Stimulated activated CD4-positive, alpha-beta T cell treated with anti-CD3 and anti-CD28 coated beads, Interleukin-4, amount 100 ng/mL, for 4 hours (primary cell): Measurements from ENCODE around the gene HEMGN.
"Not testable (repeated sequence)": the region's sequence is repeated elsewhere in the genome, so short reads cannot be mapped to it uniquely, and the experiment has no call there.

Experiments
- DNase-seq, 2 experiments: peaks; one replicate each; pipeline ENCODE4 v3.0.0-alpha.2; 2020

Gene HEMGN, protein sequence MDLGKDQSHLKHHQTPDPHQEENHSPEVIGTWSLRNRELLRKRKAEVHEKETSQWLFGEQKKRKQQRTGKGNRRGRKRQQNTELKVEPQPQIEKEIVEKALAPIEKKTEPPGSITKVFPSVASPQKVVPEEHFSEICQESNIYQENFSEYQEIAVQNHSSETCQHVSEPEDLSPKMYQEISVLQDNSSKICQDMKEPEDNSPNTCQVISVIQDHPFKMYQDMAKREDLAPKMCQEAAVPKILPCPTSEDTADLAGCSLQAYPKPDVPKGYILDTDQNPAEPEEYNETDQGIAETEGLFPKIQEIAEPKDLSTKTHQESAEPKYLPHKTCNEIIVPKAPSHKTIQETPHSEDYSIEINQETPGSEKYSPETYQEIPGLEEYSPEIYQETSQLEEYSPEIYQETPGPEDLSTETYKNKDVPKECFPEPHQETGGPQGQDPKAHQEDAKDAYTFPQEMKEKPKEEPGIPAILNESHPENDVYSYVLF

DNA sequence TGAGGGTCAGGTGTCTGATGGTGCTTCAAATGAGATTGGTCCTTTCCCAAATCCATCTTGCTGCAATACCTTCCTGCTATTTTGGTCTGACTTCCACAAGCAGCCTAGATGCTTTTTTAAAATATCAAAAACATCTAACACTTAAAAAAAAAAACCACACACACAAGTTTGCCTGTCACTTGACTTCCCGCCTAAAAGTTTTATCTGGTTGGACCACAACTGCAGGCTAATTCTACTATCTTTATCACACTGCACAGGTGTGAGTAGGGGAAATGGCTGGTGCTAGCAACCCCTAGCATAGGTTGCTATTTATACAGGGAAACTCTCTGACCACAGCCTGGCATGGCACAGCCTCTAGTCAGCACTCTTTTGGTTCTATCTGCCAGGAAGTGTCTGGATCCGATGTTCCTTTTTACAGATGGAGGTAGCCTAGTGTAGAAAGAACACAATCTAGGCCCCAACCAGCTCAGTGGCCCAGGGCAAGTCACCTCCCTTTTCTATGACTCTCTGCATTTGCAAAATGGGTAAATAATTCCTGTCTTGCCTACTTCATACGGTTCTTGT lies at the start of gene HEMGN:
Gene HEMGN, minus strand, starts transcription at position 92 of the 564 bp plus-strand sequence. Its CDS starts 36 bp downstream, at position 56.
- peak; percentile 5 to 21 for DNase-seq

DNA sequence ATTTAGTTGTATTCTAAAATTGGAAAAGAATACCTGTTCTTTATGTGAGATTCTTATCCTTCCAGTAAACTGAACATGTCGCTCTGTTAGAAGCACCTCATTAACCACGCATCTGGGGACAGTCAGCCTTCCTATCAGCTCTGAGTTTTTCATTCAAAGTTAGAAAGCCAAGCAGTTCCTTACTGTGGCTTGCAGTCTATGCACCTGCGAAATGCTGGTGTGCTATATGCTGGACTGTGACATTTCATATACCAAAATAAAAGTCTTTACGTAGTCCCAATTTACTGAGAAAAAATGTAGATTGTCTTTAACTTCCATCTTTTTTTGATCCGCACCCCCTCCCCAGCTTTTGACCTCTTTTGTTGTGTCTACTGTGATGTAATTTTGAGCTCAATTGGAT lies 49.5 kb upstream of the HEMGN start:
- no peak for DNase-seq

DNA sequence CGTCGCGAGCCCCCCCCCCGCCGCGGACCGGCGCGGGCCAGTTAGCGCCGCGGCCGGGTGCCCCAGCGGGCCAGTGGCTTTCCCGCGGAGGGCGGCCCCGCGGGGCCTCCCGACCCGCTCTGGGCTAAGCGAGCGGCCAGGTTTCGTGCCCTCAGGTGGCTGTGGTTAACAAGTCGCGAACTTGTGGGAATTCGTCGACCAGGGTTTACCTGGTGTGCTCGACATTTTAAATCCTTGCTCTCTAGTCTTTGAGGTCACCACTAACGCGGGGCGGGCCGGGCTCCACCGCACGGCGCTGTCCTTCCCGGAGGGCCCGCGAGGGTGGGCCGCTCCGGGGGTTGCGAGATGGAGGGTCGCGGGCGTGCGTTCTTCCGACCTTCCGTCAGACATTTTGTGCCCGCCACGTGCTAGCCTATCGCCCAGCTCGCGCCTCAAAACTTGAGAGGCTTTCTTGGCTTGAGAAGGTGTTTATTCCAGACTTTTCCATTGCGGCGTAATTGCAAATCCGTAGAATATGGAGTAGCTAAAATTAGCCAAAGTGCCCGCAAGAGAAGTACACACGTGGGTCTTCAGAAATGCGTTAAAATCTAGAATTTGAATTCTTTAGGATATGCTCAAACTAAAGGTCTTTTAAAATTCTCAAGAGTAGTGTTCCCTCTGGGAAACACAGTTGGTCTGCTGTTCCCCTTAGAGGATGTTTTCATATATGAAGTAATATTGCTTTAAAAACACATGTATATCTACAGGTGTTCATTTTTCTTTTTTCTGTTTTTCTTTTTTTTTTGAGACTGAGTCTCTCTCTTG lies 47.3 kb upstream of the HEMGN start:
- peak; percentile 36 to 50 for DNase-seq

DNA sequence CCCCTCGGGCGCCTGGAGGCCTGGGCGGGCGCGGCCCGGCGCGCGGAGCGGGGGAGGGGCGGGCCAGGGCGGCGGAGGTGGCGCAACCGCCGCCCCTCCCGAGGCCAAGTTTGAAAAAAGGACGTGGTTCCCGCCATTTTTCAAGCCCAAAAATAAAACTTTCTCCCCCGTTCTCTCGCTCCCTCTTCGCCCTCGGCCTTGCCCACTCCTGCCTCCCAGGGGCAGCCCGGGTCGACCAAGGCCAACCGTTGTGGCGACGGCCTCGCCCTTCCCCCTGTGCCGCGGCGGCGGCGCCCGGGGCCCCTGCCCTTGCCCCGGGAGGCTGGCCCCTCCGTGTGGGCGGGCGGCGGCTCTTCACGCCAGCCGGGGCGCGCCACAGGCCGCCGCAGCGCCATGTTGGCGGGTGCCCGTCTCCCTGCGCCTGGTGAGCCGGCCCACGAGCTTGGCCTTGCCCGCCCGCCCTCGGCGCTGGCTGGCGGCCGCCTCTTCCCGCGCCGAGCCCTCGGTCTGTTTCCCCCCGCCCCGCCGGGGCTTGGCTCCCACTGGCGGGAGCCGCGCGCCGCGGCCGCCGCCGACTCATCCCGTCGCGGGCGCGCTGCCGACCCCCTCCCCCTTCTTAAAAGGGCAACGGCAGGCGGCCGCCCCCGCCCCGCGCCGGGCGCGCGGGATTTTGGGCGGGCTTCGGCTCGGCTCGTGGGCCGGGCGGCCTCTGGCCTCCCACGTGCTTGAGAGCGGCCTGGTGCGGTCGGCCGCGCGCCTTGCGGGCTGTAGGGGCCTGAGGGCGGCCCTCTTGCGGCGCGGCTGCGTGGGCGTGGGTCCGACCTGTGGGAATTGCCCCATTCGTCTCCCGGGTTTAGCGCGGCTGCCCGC lies 46.5 kb upstream of the HEMGN start:
- DNase-seq: peak; percentile 83 to 85

DNA sequence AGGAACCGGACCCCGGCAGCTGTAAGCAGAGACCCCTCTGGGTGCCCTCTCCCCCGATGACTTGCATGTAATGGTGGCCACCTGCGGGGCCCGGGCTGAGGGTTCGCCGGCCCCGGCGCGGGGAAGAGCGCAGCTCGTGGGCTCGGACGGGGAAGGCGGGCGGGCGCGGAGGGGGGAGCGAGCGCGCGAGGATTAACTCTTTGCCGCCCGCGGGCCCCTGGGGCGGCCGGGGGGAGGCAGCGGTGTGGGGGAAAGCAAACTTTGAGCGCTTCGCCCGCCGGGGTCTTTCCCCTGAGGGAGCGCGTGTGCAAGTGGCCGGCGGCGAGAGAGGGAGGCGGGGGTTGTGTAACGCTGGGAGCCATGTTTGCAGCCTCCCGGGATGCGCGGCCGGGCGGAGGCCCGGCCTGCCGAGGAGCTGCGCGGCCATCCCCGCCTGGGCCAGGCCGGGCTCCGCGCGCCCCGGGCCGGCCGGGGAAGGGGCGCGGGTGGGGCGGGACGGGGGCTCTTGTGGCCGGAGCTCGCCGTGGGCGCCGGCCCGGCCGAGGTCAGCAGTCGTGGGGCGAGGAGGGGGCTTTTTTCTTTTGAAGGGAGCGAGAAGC lies 45.7 kb upstream of the HEMGN start:
- DNase-seq: peak; percentile 57 to 65

DNA sequence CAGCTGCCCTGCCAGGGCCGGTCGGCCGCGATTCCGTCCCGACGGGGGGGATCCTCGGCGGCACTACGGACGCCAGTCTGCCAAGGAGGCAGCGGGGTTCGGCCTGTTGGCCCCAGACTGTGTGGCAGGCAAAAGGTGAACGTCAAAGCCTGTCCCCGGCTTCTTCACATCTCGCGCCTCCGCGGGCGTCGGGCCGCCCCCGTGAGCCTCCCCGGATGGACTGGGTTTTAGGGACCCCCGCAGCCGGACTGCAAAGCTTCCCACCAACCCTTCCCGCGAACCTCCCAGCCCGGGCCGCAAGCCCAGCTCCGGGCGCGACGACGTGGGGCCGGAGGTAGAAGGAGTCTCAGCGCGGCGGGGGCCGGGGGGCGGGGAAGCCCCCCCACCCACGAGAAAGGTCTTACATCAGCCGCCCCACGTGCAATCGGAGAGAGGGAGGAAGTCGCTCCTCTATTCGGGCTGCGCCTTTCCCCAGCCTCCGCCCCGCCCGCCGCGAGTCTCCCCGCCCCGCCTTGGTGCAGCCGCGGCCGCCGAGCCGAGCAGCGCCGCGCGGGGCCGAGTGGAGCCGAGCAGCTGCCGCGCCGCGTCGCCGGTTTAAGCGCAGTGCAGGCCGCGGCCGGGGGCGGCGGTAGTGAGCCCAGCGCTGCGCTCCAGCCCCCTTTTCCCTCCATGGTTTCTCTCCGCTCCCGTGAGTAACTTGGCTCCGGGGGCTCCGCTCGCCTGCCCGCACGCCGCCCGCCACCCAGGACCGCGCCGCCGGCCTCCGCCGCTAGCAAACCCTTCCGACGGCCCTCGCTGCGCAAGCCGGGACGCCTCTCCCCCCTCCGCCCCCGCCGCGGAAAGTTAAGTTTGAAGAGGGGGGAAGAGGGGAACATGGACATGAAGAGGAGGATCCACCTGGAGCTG lies 45.0 kb upstream of the HEMGN start, which contains the start of gene ANP32B:
Gene ANP32B, plus strand, starts transcription at position 659 of the 906 bp plus-strand sequence. Its CDS starts 215 bp downstream, at position 874.
- DNase-seq: peak; percentile 97 to 98

DNA sequence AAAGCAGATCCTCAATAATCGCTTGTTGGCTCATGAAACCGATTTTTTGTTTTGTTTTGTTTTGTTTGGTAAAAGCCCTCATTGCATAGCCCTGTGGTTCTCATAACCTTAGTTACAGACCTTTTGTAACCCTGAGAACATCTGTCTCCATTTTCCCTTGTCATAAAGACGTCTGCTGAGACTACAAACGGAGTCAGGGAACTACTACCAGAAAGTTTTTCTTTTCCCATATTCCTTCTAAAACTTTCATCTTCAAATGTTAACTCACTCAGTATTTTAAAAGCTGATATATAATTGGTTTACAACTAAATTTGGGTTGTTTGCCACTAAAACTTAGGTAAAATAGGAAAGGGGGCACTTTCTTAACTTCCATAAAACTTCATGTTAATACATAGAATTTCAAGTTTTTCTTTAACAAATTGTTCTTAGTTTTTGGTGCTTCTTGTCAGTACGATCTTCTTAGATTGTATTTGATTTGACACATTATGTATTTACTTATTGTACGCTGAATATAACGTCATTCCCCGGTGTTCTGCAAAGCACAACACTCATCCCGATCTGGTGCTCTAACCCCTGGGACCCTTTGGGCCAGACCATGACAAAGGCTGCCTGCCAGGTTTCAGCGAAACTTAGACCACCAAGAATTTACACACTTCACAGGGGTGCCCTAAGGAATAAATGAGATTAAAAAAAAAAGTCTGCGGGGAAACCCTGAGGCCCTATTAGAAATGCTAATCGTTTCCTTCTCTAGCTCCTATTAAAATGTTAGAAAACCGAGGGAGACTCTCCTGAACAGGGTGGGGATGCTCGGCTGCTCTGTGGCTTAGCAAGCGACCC lies 44.1 kb upstream of the HEMGN start:
- no peak for DNase-seq

DNA sequence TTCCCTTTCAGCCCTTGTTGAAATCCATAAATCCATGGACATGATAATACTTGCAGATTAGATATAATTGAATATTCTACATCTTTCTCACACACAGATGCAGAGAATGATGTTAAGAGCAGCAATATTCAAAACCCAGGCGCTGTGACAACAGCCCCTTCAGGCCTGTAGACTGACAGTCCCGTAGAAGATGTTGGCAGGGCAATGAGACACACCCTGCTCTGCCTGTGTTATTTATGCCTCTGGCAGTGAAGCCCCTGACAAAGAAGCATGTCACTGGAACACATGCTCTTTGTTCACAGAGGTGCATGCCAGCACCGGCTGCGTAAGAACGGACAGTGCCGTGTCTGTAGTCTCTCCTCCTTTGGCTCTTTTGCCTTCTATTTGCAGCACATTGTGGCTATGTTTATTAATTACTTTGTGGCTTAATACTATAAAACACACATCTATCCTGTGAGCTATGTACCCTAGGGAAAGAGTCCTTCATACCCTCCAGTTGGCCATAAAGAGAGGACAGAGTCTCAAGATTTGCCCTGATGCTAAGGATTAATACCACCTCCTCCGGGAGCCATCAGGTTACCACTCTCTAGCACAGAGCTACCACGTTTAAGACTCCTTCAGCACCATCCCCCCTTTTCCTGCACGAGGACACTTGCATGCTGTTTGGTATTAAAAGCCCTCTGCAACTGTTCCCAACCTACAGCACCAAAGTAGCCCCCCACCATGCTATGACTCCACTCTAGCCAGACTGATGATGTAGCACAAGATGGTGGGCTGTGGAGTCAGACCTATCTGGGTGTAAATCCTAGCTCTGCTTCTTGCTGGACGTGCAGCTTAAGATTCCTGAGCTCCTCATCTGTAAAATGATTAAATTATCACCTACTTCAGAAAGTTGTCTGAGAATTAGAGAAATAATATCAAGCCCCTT lies 43.2 kb upstream of the HEMGN start:
- no peak for DNase-seq

DNA sequence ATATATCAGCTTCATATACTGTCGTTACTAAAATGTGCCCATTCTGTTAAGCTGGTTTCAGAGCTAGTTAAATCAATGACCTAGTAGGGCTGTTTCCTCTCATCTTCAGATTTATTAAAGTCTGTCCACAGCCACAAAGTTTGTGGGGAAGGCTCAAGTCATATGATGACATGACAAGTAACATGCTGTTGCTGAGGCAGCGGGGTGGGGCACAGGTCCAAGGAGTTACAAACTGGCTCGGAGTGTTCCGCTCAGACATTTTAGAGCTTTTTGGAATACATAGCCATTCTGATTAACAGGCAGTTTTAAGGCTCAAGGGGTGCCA lies 42.5 kb upstream of the HEMGN start:
- DNase-seq: no peak

DNA sequence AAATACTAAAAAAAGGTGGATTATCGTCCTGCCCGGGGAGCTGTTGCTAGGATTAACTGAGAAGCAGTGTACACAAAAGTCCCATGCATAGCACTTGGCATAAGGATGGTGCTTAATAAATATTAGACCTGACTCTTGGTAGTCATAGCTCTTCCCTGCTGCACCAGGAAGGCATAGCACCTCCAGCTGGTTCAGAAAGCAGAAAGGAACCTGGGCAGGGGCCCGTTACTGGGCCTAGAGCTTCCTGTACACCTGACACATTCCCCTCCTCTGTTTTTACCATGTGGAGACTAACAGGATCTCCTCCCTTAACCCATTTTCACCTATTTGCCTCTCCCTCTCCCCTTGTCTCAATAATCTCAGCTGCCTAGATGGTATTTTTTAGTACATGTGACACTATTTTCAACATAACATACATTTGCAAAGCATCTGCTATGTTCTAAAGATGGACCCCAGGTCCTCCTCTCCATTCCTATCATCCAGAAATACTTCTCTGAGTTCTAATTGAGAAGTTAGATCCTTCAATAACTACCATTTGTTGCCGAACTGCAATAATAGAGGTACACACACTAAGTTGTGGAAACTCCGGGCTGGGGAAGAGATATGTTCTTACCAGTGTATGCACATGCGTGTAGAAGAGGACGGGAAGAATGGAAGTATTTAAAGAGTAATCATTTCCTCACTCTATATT lies 42.0 kb upstream of the HEMGN start:
- DNase-seq: no peak

DNA sequence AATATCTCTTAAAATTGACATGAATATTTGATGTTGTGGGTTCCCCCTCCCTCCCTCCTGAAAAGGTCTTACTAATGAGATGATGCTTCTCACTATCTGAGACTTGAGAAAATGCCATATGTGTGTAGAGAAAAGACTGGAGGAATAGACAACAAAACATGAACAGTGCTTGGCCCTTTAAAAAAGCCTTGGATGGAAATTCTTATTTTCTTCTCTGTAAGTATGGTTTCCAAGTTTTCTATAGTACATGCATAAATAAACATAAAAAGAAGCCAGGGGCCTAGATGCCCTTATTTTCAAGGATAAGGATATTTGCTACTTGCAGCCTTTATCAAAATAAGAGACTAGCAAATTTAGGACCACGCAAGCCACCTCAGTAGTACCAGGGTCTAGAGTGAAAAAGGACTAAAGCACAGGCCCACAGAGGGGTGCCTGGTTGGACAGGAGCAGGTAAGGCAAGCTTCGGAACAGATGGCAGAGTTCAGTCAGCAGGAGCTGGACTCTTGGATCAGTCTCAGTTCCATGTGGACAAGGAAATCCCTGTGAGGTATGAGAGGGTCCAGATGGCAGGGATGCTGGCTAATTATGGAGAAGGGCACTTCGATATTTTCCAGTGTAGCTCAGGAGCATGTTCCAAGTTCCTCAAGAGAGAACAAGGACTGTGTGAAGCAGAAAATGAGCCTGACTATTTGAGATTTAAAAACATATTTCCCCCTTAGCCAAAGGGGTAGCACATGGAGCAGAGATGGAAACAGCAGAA lies 40.6 kb upstream of the HEMGN start:
- DNase-seq: no peak

DNA sequence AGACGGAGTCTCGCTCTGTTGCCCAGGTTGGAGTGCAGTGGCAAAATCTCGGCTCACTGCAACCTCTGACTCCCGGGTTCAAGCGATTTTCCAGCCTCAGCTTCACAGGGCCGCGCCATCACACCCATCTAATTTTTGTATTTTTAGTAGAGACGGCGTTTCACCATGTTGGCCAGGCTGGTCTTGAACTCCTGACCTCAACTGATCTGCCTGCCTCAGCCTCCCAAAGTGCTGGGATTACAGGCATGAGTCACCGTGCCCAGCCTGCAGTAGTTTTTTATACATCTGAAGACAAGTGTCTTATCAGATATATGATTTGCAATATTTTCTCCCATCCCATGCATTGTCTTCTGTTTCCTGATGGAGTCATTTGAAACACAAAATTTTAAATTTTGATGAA lies 38.7 kb upstream of the HEMGN start:
- DNase-seq: not testable (repeated sequence)

DNA sequence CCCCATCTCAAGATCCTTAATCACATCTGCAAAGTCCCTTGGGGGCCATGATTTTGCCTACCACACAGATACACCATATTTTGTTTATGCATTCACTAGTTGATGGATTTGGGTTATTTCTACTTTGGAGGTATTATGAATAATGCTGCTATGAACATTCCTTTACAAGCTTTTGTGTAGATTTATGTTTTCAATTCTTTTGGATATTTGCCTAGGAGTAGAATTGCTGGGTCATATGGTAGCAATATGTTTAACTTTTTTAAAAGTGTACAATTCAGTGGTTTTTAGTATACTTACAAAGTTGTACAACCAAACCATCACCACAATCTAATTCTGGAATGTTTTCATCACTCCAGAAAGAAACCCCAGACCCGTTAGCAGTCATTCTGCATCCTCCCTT lies 37.4 kb upstream of the HEMGN start:
- no peak for DNase-seq

DNA sequence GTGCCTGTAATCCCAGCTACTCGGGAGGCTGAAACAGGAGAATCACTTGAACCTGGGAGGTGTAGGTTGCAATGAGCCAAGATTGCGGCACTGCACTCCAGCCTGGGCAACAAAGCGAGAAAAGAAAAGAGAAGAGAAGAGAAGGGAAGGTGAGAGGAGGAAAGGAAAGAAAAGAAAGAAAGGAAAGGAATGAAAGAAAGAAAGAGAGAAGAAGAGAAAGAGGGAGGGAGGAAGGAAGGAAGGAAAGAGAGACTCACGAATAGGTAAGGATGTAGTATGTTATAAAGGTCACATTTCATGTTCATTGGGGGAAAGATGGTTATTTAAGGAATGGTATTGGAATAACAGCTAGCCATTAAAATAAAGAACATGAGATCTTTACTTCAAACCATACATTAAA lies 34.8 kb upstream of the HEMGN start:
- DNase-seq: no peak

DNA sequence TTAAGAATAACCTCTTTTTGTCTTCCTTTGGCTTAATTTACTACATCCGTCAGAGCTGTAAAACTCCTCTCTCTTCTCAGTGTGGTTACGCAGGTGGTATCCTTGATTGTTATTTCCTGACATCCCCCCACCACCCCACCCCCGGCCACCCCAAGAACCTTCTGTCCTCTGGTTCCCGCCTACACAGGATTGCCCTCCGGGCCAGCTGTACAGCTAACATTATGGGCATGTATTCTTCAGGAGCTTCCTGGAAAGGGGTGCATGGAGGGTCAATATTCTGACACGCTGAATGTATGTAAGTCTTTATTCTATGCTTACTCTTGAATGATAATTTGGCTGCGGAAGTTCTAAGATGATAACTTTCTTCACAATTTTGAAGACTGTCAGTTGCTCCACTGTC lies 32.2 kb upstream of the HEMGN start:
- no peak for DNase-seq

DNA sequence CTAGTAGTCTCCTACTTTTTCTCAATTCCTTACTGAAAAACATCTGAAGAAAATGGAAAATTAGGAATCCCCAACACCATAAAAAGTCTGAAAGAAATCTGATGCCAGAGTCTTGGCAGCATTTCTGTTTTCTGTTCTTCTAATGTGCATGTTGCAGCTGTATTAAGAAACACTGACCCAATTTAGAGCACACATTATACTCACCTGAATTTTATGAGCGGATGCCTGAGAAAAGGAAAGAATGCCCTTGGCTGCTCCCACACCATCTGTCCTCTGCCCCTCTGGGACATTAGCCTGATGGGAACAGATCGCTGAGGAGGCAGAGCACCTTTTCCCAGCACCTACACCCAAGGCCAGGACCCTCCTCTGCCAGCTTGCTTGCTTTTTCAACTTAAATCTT lies 31.0 kb upstream of the HEMGN start:
- DNase-seq: no peak

DNA sequence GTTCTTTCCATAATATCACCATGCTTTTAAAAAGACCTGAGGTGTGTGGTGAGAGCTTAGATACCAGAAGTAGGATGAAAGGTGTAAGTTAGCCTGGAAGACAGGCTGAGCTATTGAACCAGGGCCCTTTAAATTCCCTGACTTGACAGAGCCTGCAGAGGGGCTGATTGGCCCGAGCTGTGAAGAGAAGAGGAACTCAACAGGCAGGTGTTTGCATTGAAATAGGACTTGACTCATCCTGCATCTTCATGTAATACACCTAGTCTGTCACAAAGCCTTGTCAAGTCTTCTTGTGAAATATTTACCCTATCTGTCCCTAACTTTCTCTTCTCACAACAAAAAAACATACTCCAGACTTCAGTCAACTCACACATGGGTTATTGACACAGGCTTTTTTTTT lies 28.5 kb upstream of the HEMGN start:
- DNase-seq: no peak

DNA sequence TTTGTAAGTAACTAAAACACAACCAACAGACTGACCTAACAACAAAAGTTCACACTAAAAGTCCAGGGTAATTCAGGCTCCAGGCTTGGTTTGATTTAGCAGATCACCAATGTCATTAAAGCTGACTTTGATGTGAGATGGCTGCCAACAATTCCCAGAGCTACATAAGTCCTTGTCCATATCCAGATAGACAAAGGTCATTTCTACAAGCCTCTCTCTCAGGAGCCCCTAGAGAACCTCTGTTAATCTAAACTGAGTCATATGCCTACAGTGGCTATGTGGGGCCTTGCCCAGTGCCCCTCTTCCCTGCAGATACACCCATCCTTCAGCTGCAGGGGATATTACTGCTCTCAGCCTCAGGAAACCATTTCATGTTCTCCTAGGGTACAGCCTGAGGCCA lies 26.9 kb upstream of the HEMGN start:
- no peak for DNase-seq
